Erythroblast (primary cell): ENCODE data around the gene PLOD3.
A peak's percentile ranks its signal among the peaks of the same experiment; 100 is the strongest.

Experiments used
- DNase-seq, 2 experiments: peaks; one replicate each; lab custom pipeline; 2025; lab: John Stamatoyannopoulos, UW
- GATA1 ChIP-seq: IDR thresholded peaks from 2 replicates; pipeline ENCODE4 v1.6.1; 2011; ENCODE audit warnings: low read depth, mild to moderate bottlenecking, control low read depth, low read length, moderate library complexity
- POLR2A ChIP-seq: IDR thresholded peaks from 2 replicates; pipeline ENCODE4 v1.6.1; 2011; ENCODE audit warnings: mild to moderate bottlenecking, low read length

PLOD3 gene

GRCh38 chr7:101189109-101189508 is 28.3 kb downstream of the PLOD3 start:
- no peak for DNase-seq
- TF ChIP-seq POLR2A (no peak), GATA1 (no peak)

- no peak for DNase-seq
- TF ChIP-seq GATA1 (no peak), POLR2A (no peak)
These were observed 30.4 kb downstream of the PLOD3 start for GRCh38 chr7:101186844-101187428.

DNA sequence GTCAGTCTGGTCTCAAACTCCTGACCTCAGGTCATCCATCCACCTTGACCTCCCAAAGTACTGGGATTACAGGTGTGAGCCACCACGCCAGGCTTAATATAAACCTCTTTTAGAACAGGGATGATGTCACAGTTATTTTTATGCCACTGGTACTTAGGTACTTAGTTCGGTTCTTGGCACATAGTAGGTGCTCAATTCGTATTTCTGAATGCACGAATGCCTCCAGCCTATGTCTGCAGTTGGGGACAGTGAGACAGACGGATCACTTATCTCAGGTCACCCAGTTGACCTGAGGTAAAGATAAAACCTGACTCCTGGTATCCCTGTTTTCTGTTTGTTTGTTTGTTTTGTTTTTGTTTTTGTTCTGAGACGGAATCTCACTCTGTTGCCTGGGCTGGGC is 31.2 kb downstream of the PLOD3 start:
- no peak for DNase-seq
- TF ChIP-seq GATA1 (no peak), POLR2A (no peak)

DNA sequence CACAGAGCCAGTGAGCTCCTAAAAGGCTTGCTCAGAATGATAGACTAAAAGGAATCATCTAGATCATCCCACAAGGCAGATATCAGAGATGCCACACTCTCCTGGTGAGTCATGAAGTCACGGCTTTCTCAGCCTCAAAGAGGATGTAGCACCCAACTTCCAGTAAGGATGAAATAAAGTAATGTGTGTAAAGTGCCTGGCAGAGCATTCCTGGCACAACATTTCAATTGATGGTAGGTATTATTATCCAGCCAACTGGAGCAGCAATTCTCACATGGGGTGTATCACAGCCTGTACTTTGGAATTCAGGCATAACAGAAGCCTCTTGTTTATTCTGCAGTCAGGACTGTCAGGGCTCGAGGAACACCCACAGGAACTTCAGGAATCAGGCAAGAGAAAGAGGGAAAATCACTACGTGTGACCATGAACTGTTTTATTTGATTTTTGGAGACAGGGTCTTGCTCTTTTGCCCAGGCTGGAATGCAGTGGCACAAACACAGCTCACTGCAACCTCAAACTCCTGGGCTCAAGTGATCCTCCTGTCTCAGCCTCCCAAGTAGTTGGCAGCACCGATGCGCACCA is 32.0 kb downstream of the PLOD3 start:
- TF ChIP-seq POLR2A (no peak), GATA1 (no peak)
- no peak for DNase-seq

DNA sequence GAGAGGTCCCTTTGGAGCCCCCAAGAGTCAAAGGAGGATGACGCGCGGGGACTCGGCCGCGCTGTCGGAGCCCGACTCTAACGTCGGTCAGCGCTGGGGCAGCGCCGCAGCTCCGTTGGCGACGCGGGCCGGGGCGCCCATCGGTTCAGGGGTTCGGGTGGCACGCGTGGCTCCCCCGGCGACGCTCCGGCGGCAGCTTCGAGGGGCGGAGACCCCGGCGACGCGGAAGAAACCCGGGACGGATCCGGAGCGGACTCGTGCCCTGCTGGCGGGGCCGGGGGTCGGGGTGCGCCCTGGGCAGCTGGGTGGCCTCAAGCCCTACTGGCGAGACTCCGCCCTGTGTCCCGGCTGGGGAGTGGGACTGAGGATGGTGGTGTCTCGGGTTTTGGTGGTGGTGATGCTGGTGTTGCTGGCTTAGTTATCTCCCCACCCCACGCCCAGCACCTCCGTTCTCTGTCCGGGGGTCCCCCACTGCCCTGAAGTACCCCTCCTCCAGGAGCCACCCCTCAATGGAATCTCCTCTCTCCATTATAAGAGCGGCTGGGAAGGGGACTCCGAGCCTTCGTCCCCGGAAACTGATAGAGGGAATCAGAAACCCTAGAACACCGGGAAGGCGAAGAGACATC is 37.1 kb downstream of the PLOD3 start, which contains the start of gene NAT16:
TSS of gene NAT16 (minus strand) at position 164 of the 626 bp plus-strand sequence. CDS start 5,486 bp downstream, outside the sequence.
- TF ChIP-seq GATA1 (no peak), POLR2A (no peak)
- no peak for DNase-seq

- TF ChIP-seq POLR2A: no peak
- TF ChIP-seq GATA1: no peak
- DNase-seq: no peak
These were observed 37.7 kb downstream of the PLOD3 start for GRCh38 chr7:101179713-101180112.

- TF ChIP-seq POLR2A (no peak), GATA1 (no peak)
- no peak for DNase-seq
These were observed 38.3 kb downstream of the PLOD3 start for GRCh38 chr7:101179117-101179516.

GRCh38 chr7:101177644-101178043 is 39.7 kb downstream of the PLOD3 start:
- TF ChIP-seq GATA1: no peak
- TF ChIP-seq POLR2A: no peak
- no peak for DNase-seq

DNA sequence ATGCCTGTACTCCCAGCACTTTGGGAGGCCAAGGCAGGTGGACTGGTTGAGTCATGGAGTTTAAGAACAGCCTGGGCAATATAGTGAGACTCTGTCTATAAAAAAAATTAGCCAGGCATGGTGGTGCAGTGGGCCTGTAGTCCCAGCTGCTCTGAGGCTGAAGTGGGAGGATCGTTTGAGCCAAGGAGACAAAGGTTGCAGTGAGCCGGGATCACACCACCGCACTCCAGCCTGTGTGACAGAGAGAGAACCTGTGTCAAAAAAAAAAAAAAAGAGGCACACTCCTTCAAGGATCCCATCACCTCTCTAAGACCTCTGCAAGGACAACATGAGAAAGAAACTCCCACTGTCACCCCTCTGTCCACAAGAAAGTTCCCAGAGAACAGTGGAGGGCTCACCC is 41.7 kb downstream of the PLOD3 start:
- TF ChIP-seq GATA1 (no peak), POLR2A (no peak)
- no peak for DNase-seq

DNA sequence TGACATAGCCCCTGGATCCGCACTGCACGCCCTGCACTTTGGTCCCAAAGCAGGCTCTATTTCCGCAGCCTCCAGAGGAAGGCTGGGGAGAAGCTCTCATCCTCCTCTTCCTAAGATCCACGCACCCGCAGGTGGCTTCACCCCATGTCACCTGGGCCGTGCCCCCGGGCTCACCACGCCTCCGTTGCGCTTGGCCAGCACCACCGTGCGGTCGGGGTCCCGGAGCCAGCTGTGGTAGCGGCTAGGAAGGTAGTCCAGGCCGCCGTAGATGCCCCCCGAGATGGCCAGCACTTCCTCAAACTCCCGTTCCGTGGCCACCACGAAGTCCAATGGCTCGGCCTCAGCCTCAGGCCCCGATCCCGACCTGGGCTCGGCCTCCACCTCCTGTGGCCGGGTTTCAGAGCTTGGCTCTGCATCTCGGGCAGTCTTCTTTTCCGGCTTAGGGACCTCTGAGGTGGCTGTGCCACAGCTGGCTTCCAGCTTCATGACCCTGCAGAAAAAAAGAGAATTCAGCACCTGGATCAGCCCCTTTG is 43.0 kb downstream of the PLOD3 start:
- TF ChIP-seq POLR2A (no peak), GATA1 (no peak)
- DNase-seq: no peak

- peak; percentile 60 to 75 for DNase-seq
These were observed 43.6 kb downstream of the PLOD3 start for GRCh38 chr7:101173752-101174244.

GRCh38 chr7:101172854-101173751 is 44.3 kb downstream of the PLOD3 start:
- no peak for TF ChIP-seq POLR2A
- peak; percentile 49 to 57 for DNase-seq

More at GRCh38 chr7:101173752-101174244, 43.6 kb downstream of the PLOD3 start:
- TF ChIP-seq GATA1 (no peak), POLR2A (peak; percentile 37)
